ENCODE data around the gene ATP6V1G1.

- TF ChIP-seq, protein P1, sequence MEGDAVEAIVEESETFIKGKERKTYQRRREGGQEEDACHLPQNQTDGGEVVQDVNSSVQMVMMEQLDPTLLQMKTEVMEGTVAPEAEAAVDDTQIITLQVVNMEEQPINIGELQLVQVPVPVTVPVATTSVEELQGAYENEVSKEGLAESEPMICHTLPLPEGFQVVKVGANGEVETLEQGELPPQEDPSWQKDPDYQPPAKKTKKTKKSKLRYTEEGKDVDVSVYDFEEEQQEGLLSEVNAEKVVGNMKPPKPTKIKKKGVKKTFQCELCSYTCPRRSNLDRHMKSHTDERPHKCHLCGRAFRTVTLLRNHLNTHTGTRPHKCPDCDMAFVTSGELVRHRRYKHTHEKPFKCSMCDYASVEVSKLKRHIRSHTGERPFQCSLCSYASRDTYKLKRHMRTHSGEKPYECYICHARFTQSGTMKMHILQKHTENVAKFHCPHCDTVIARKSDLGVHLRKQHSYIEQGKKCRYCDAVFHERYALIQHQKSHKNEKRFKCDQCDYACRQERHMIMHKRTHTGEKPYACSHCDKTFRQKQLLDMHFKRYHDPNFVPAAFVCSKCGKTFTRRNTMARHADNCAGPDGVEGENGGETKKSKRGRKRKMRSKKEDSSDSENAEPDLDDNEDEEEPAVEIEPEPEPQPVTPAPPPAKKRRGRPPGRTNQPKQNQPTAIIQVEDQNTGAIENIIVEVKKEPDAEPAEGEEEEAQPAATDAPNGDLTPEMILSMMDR (IDR thresholded peaks at IDR 0.05 in 8 of 11, conservative IDR thresholded peaks at IDR 0.05 in 3 of 11): no peak
- TF ChIP-seq POLR2A (IDR thresholded peaks at IDR 0.05): no peak
These were observed 34.4 kb upstream of the ATP6V1G1 start for GRCh38 chr9:114553202-114553601.
